HEK293T (cell line): ENCODE measurements around the gene TBC1D22A.

Experiments used
- CTCF ChIA-PET: fragments of 350-600 bp; formaldehyde crosslinking; extraction: SDS; loops from one replicate; lab custom pipeline; 2021; ENCODE audit warnings: antibody characterized with exemption, inconsistent platforms; lab: Yijun Ruan, JAX
- POLR2A ChIA-PET: fragments of 350-600 bp; formaldehyde crosslinking; extraction: SDS; loops from one replicate; lab custom pipeline; 2020; ENCODE audit warnings: antibody characterized with exemption, inconsistent platforms; lab: Yijun Ruan, JAX
- DNase-seq: peaks from one replicate; pipeline ENCODE4 v3.0.0; 2012; ENCODE audit warnings: mixed read lengths; ENCODE audit errors: extremely low spot score
- ARNT ChIP-seq: fragments of 450-650 bp; IDR thresholded peaks from 2 replicates; pipeline ENCODE4 v1.6.1; 2017; ENCODE audit warnings: mild to moderate bottlenecking
- BHLHE40 ChIP-seq: fragments of 450-650 bp; IDR thresholded peaks from 2 replicates; pipeline ENCODE4 v1.6.1; 2016; ENCODE audit warnings: mild to moderate bottlenecking, moderate library complexity, borderline replicate concordance
- CTBP1 ChIP-seq: fragments of 450-650 bp; IDR thresholded peaks from 2 replicates; pipeline ENCODE4 v1.6.1; 2016; ENCODE audit warnings: borderline replicate concordance
- ELF4 ChIP-seq: fragments of 450-650 bp; IDR thresholded peaks from 2 replicates; pipeline ENCODE4 v1.6.1; 2017; ENCODE audit warnings: antibody characterized with exemption
- FOXA1 ChIP-seq: fragments of 450-650 bp; IDR thresholded peaks from 2 replicates; pipeline ENCODE4 v1.6.1; 2016; ENCODE audit warnings: mild to moderate bottlenecking
- FOXK2 ChIP-seq: fragments of 450-650 bp; IDR thresholded peaks from 2 replicates; pipeline ENCODE4 v1.6.1; 2016; ENCODE audit warnings: mild to moderate bottlenecking
- FOXM1 ChIP-seq: fragments of 450-650 bp; IDR thresholded peaks from 2 replicates; pipeline ENCODE4 v1.6.1; 2017; ENCODE audit warnings: mild to moderate bottlenecking, borderline replicate concordance
- HDGF ChIP-seq: fragments of 450-650 bp; IDR thresholded peaks from 2 replicates; pipeline ENCODE4 v1.6.1; 2017; ENCODE audit warnings: antibody characterized with exemption, borderline replicate concordance
- L3MBTL2 ChIP-seq: fragments of 450-650 bp; conservative IDR thresholded peaks from 2 replicates; pipeline ENCODE4 v1.6.1; 2016; ENCODE audit warnings: mild to moderate bottlenecking
- LEF1 ChIP-seq: fragments of 450-650 bp; IDR thresholded peaks from 2 replicates; pipeline ENCODE4 v1.6.1; 2017; ENCODE audit warnings: mild to moderate bottlenecking, borderline replicate concordance
- NFRKB ChIP-seq: fragments of 450-650 bp; IDR thresholded peaks from 2 replicates; pipeline ENCODE4 v1.6.1; 2016; ENCODE audit warnings: mild to moderate bottlenecking, moderate library complexity
- SP1 ChIP-seq: fragments of 450-650 bp; IDR thresholded peaks from 2 replicates; pipeline ENCODE4 v1.6.1; 2017
- SUZ12 ChIP-seq: fragments of 450-650 bp; IDR thresholded peaks from 2 replicates; pipeline ENCODE4 v1.6.1; 2016; ENCODE audit warnings: mild to moderate bottlenecking
- TARDBP ChIP-seq: fragments of 450-650 bp; IDR thresholded peaks from 2 replicates; pipeline ENCODE4 v1.6.1; 2016
- ZNF384 ChIP-seq: fragments of 450-650 bp; IDR thresholded peaks from 2 replicates; pipeline ENCODE4 v1.6.1; 2016
- TF ChIP-seq, protein P1 (sequence below): fragments of 450-650 bp; IDR thresholded peaks from 2 replicates; pipeline ENCODE4 v1.6.1; 2016

The TBC1D22A gene

DNA sequence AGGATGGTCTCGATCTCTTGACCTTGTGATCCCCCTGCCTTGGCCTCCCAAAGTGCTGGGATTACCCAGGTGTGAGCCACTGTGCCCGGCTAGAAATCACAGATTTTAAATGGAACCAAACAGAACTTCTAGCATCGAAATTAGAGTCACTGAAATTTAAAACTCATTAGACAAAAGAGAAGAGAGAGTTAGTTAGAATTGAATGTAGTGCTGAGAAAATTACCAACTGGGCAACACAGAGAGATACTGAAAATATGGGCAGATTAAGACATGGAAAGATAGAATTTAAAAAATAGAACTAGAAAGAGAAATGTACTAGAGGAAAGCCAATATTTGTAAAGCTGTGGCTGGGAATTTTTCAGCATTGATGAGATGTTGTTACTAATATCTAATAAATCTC lies 217.9 kb downstream of the TBC1D22A start:
- CTCF ChIA-PET = no interaction called here
- TF ChIP-seq CTBP1 = no peak
- POLR2A ChIA-PET = no interaction called here
- no peak for DNase-seq

- no peak for TF ChIP-seq CTBP1
- DNase-seq = no peak
- CTCF ChIA-PET = no interaction called here
- POLR2A ChIA-PET = no interaction called here
Observed at GRCh38 chr22:46982635-46983034, 220.2 kb downstream of the TBC1D22A start.

DNA sequence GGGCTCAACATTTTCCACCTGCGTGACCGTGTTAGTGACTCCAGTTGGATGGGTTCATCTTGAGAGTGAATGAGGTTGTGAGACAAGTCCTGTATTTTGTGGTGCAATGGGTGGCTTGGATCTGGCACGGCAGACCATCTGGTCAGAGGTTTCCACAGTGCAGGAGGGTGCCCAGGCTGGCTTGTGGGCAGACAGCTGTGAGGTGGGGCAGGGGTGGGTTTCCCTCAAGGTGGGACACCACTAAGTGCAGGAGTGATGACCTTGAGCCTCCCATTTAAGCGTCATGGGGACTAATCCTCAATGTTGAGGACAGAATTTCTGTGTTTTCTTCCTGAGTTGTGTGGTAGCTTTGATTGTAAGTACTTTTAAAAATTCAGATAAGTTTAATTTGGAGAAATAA lies 220.6 kb downstream of the TBC1D22A start:
- no peak for DNase-seq
- POLR2A ChIA-PET = no interaction called here
- CTCF ChIA-PET = no interaction called here
- TF ChIP-seq FOXK2 (no peak), TARDBP (no peak), ZNF384 (no peak), CTBP1 (no peak), SUZ12 (no peak), HDGF (no peak), L3MBTL2 (no peak)
- TF ChIP-seq, protein P1, sequence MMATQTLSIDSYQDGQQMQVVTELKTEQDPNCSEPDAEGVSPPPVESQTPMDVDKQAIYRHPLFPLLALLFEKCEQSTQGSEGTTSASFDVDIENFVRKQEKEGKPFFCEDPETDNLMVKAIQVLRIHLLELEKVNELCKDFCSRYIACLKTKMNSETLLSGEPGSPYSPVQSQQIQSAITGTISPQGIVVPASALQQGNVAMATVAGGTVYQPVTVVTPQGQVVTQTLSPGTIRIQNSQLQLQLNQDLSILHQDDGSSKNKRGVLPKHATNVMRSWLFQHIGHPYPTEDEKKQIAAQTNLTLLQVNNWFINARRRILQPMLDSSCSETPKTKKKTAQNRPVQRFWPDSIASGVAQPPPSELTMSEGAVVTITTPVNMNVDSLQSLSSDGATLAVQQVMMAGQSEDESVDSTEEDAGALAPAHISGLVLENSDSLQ = no peak

DNA sequence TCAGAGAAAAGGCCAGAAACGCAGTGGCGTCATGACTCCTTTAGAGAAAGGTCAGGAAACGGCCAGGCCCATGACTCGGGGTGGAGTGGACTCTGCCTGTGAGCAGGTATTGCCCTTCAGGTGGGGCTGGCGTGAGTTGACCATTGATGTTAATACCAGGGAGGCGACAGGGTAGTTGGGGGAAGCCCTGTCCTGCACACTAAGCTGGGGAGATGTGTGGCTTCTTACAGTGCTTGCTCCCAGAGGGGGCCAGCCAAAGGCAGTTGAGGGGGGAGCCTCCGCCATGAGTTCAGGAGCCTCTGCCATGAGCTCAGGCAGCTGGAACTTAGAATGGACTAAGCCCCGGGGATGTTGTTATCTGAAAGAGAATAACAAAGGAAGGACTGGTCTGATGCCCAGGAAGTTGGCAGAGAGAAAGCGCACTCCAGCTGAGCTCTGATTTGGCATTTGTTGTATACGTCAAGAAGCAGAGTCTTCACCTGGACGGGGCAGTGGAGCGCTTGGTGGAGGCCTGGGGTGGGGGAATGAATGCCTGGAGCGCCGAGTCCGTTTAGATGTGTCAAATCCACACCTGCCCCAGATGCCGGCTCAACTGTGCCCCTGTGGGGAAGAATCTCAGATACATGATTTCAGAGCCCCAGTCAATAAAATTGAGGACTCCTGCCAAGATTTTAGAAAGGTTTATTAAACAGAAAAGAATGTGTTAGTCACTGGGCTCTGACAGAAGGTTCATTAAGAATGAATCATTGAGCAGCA lies 222.5 kb downstream of the TBC1D22A start:
- no peak for DNase-seq
- ChIA-PET POLR2A (no interaction called here), CTCF (no interaction called here)
- no peak for TF ChIP-seq SUZ12
- TF ChIP-seq L3MBTL2 = no peak
- TF ChIP-seq NFRKB = no peak
- no peak for TF ChIP-seq FOXA1
- TF ChIP-seq CTBP1 = no peak
- TF ChIP-seq ZNF384 = no peak
- no peak for TF ChIP-seq LEF1
- no peak for TF ChIP-seq ARNT
- TF ChIP-seq TARDBP = no peak
- no peak for TF ChIP-seq BHLHE40
- no peak for TF ChIP-seq FOXM1
- TF ChIP-seq, protein P1 = no peak
- no peak for TF ChIP-seq HDGF
- no peak for TF ChIP-seq SP1
- no peak for TF ChIP-seq ELF4
- no peak for TF ChIP-seq FOXK2

GRCh38 chr22:46985507-46985882 lies 223.0 kb downstream of the TBC1D22A start:
- ChIA-PET CTCF (no interaction called here), POLR2A (no interaction called here)
- DNase-seq = no peak
- TF ChIP-seq SP1 = no peak
- no peak for TF ChIP-seq FOXM1
- no peak for TF ChIP-seq FOXK2
- no peak for TF ChIP-seq NFRKB

- TF ChIP-seq CTBP1 = no peak
- DNase-seq = no peak
- POLR2A ChIA-PET = no interaction called here
- CTCF ChIA-PET = no interaction called here
Observed at GRCh38 chr22:46986788-46987187, 224.3 kb downstream of the TBC1D22A start.

- POLR2A ChIA-PET = no interaction called here
- no peak for DNase-seq
- CTCF ChIA-PET = no interaction called here
- TF ChIP-seq L3MBTL2 (no peak), LEF1 (no peak), HDGF (no peak), ZNF384 (no peak), ELF4 (no peak), SUZ12 (no peak), NFRKB (no peak), FOXK2 (no peak), BHLHE40 (no peak), ARNT (no peak), CTBP1 (no peak), FOXM1 (no peak), FOXA1 (no peak), SP1 (no peak), TARDBP (no peak)
- TF ChIP-seq, protein P1 = no peak
Observed at GRCh38 chr22:46990937-46991550, 228.6 kb downstream of the TBC1D22A start.
